BE2C (cell line): ENCODE results near the gene UNC13B.
"Not testable (repeated sequence)": the region's sequence is repeated elsewhere in the genome, so short reads cannot be mapped to it uniquely, and the experiment has no call there.

Experiments used
- DNase-seq: peaks from one replicate; pipeline ENCODE4 v3.0.0-alpha.2; 2020
- H3K27me3 ChIP-seq: fragments of 250-450 bp; sonication (Bioruptor Pico); 2 replicates; pipeline ENCODE4 v1.5.1; 2020; ENCODE audit warnings: mild to moderate bottlenecking
- H3K36me3 ChIP-seq: fragments of 250-450 bp; sonication (Bioruptor Pico); 2 replicates; pipeline ENCODE4 v1.5.1; 2020; ENCODE audit warnings: mild to moderate bottlenecking
- H3K4me1 ChIP-seq: fragments of 250-450 bp; sonication (Bioruptor Pico); 2 replicates; pipeline ENCODE4 v1.5.1; 2020
- H3K4me3 ChIP-seq: 2 replicates; pipeline ENCODE4 v1.5.1; 2011; ENCODE audit warnings: low read depth, low read length
- H3K9me3 ChIP-seq: fragments of 250-450 bp; sonication (Bioruptor Pico); 2 replicates; pipeline ENCODE4 v1.5.1; 2020
- CTCF ChIP-seq: IDR thresholded peaks from 2 replicates; pipeline ENCODE4 v1.5.1; 2012; ENCODE audit warnings: mild to moderate bottlenecking, low read depth, low read length

Gene UNC13B

GRCh38 chr9:35162605-35163315, 951 bp downstream of the UNC13B start:
- TF ChIP-seq CTCF, result no peak
- Histone ChIP-seq H3K4me3 (peak overlapping the region; percentile 94), H3K27me3 (no peaks in the 10 kb centered on the region), H3K4me1 (peaks cover 4% of the 10 kb centered on the region; the same call in 1 of the 2 replicates), H3K9me3 (no peaks in the 10 kb centered on the region), H3K36me3 (no peaks in the 10 kb centered on the region)
- DNase-seq, result no peak

GRCh38 chr9:35163413-35163812, 1.6 kb downstream of the UNC13B start:
- Histone ChIP-seq H3K4me1 (peaks cover 4% of the 10 kb centered on the region; the same call in 1 of the 2 replicates), H3K4me3 (peak overlapping the region; percentile 94), H3K36me3 (no peaks in the 10 kb centered on the region), H3K27me3 (no peaks in the 10 kb centered on the region), H3K9me3 (no peaks in the 10 kb centered on the region)
- no peak for DNase-seq
- TF ChIP-seq CTCF, result no peak

- no peaks in the 10 kb centered on the region for H3K27me3 ChIP-seq
- H3K4me3 ChIP-seq, result no peak overlapping the region
- H3K4me1 ChIP-seq, result peaks cover 4% of the 10 kb centered on the region; the same call in 1 of the 2 replicates
- no peaks in the 10 kb centered on the region for H3K9me3 ChIP-seq
- no peak for DNase-seq
- H3K36me3 ChIP-seq, result no peaks in the 10 kb centered on the region
- no peak for TF ChIP-seq CTCF
Measured at GRCh38 chr9:35164711-35165110, 2.9 kb downstream of the UNC13B start.

- not testable (repeated sequence) for H3K36me3 ChIP-seq, H3K4me1 ChIP-seq, DNase-seq, H3K9me3 ChIP-seq, H3K4me3 ChIP-seq, H3K27me3 ChIP-seq
Measured at GRCh38 chr9:35167429-35167828, 5.6 kb downstream of the UNC13B start.

- no peak for DNase-seq
- H3K4me3 ChIP-seq, result no peak overlapping the region
- H3K4me1 ChIP-seq, result peaks cover 10% of the 10 kb centered on the region; the same call in 1 of the 2 replicates
- H3K27me3 ChIP-seq, result no peaks in the 10 kb centered on the region
- no peak for TF ChIP-seq CTCF
- no peaks in the 10 kb centered on the region for H3K9me3 ChIP-seq
- no peaks in the 10 kb centered on the region; the same call in 1 of the 2 replicates for H3K36me3 ChIP-seq
Measured at GRCh38 chr9:35168963-35169362, 7.2 kb downstream of the UNC13B start.

DNA sequence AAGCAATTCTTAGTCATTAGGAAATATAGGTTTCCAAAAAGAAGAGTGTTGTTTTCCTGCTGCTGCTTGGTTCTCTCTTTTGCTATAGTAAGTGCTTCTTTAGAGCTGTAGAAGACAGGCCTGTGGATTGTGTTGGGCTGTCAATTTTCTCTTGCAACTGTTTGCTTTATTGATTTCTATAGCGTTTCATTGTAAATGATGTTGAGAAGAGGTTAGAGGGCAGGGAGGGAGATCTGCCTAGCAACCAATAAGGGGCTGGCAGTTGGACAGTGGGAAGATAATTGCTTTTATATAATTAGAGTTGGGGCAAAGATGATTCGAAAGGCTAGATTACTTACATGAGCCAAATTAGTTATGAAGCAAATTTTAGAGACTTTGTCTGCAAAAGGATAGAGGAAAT, 11.1 kb downstream of the UNC13B start:
- Histone ChIP-seq H3K27me3 (no peaks in the 10 kb centered on the region), H3K9me3 (no peaks in the 10 kb centered on the region), H3K4me1 (peaks cover 10% of the 10 kb centered on the region; the same call in 1 of the 2 replicates), H3K4me3 (no peak overlapping the region), H3K36me3 (no peaks in the 10 kb centered on the region; the same call in 1 of the 2 replicates)
- DNase-seq, result no peak
- TF ChIP-seq CTCF, result no peak
